MCF 10A (cell line): ENCODE results near the gene ZBTB40. TPM values are rescaled to one million over a fixed set of nuclear protein-coding genes. Genes with fewer than 3 reads are reported as not detected.
A peak's percentile ranks its signal among the peaks of the same experiment; 100 is the strongest.

Experiments used
- BruUV-seq: library from RNA; stranded (reverse); fragments of 400-500 nt; replicated peaks from 2 replicates; lab custom pipeline; 2021; lab: Mats Ljungman, UMichigan
- CTCF ChIA-PET: fragments of 300-600 bp; sonication (Branson Sonifier 250); formaldehyde crosslinking; extraction: SDS; loops from one replicate; lab custom pipeline; 2021; ENCODE audit warnings: antibody characterized with exemption, inconsistent platforms; lab: Yijun Ruan, JAX
- POLR2A ChIA-PET: fragments of 300-600, 350-650 bp; sonication (Branson Sonifier 250); formaldehyde crosslinking; extraction: SDS; loops from one replicate; lab custom pipeline; 2020; ENCODE audit warnings: antibody characterized with exemption, inconsistent platforms; lab: Yijun Ruan, JAX
- DNase-seq: peaks from one replicate; pipeline ENCODE4 v3.0.0-alpha.2; 2018; ENCODE audit not compliant: unreplicated experiment
- H3K27ac Mint-ChIP-seq: one replicate; pipeline ENCODE4 v1.8.0; 2022; ENCODE audit warnings: mild to moderate bottlenecking, low read depth, mixed read lengths; ENCODE audit not compliant: unreplicated experiment
- H3K27me3 Mint-ChIP-seq: one replicate; pipeline ENCODE4 v1.8.0; 2022; ENCODE audit warnings: mixed read lengths; ENCODE audit not compliant: insufficient read depth, unreplicated experiment
- H3K36me3 Mint-ChIP-seq: one replicate; pipeline ENCODE4 v1.8.0; 2022; ENCODE audit warnings: mild to moderate bottlenecking, moderate library complexity, mixed read lengths; ENCODE audit not compliant: insufficient read depth, unreplicated experiment
- H3K4me1 Mint-ChIP-seq: one replicate; pipeline ENCODE4 v1.8.0; 2022; ENCODE audit warnings: mixed read lengths; ENCODE audit not compliant: insufficient read depth, unreplicated experiment
- H3K4me3 Mint-ChIP-seq: one replicate; pipeline ENCODE4 v1.8.0; 2022; ENCODE audit warnings: mild to moderate bottlenecking, moderate library complexity, mixed read lengths; ENCODE audit not compliant: unreplicated experiment
- H3K9me3 Mint-ChIP-seq: one replicate; pipeline ENCODE4 v1.8.0; 2022; ENCODE audit warnings: mixed read lengths; ENCODE audit not compliant: unreplicated experiment
- CTCF ChIP-seq: fragments of 200-600 bp; IDR thresholded peaks from one replicate; pipeline ENCODE4 v1.8.0; 2022; ENCODE audit warnings: antibody characterized with exemption, mild to moderate bottlenecking; ENCODE audit not compliant: unreplicated experiment
- intact Hi-C: fragments of 100-400 bp; cut with micrococcal nuclease; formaldehyde crosslinking; loops from 2 replicates; pipeline ENCODE4 v1.14.1; 2022
- total RNA-seq: library from RNA; stranded (reverse); gene quantifications from 2 replicates; pipeline ENCODE4 v1.2.3, GENCODE V29; 2022

Gene ZBTB40
- total RNA-seq, 1 experiment from 2014 or later = 20.4 TPM

DNA sequence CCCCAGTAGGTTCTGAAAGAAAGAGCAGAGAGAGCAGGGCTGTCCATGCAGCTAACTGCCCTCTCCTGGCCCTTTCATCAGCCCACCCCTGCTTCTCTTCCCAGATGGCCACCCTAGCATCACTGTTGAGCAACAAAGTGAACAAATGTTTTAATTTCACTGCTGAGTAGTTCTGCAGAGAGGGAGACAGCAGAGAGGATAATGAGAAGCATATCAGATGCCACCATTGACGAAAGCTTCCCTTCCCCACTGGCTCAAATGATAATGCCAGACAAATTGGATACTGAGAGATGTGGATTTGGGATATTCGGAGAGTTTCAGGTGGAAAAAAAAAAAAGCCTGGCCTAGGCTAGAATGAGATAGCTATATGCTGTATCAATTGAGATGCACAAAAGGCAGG, 46.8 kb downstream of the ZBTB40 start:
- Mint-ChIP-seq H3K4me3 (no peak overlapping the region), H3K36me3 (peaks cover 25% of the 10 kb centered on the region), H3K27ac (no peak overlapping the region), H3K9me3 (no peaks in the 10 kb centered on the region), H3K4me1 (peaks cover 14% of the 10 kb centered on the region), H3K27me3 (no peaks in the 10 kb centered on the region)
- TF ChIP-seq CTCF = no peak
- ChIA-PET POLR2A (interaction anchor here (0.8 to 1.8 kb wide), 2 partner anchors 7 to 46 kb away, joined by 3 to 5 read pairs; partner anchors contain the start of gene ZBTB40), CTCF (no interaction called here)
- intact Hi-C loops = no loop called here
- DNase-seq = no peak
- BruUV-seq = no TSS peak

DNA sequence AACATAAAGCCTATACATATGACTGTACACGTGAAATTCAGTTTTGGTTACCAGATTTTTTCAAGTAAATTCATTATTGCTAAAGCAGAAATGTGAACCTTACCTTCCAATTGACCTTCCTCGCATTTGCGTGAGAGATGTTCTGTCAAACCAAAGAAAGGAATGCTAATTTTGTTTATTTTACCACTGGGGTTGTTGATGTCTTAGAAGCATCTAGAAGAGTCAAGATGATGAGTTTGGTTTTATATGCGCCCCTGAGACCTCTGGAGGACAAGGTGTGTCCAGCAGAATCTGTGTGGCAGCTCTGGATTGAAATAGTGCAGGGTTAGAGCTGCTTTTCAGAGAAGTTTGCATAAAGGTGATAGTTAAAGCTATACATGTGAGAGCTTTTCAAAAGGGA, 48.4 kb downstream of the ZBTB40 start:
- Mint-ChIP-seq H3K27ac (no peak overlapping the region), H3K9me3 (no peaks in the 10 kb centered on the region), H3K36me3 (peaks cover 25% of the 10 kb centered on the region), H3K27me3 (no peaks in the 10 kb centered on the region), H3K4me1 (peaks cover 14% of the 10 kb centered on the region), H3K4me3 (no peak overlapping the region)
- DNase-seq = no peak
- intact Hi-C loops = no loop called here
- POLR2A ChIA-PET = interaction anchor here (1.1 to 1.8 kb wide), 2 partner anchors 8 to 9 kb away, joined by 3 to 5 read pairs; no protein-coding TSS in a partner anchor
- CTCF ChIA-PET = no interaction called here
- TF ChIP-seq CTCF = no peak
- no TSS peak for BruUV-seq

GRCh38 chr1:22500471-22500870, 48.8 kb downstream of the ZBTB40 start:
- ChIA-PET CTCF (no interaction called here), POLR2A (interaction anchor here (1.1 to 1.8 kb wide), 2 partner anchors 8 to 9 kb away, joined by 3 to 5 read pairs; no protein-coding TSS in a partner anchor)
- Mint-ChIP-seq H3K36me3 (peaks cover 24% of the 10 kb centered on the region), H3K4me3 (no peak overlapping the region), H3K9me3 (no peaks in the 10 kb centered on the region), H3K27ac (no peak overlapping the region), H3K4me1 (peaks cover 14% of the 10 kb centered on the region), H3K27me3 (no peaks in the 10 kb centered on the region)
- intact Hi-C loops = no loop called here
- TF ChIP-seq CTCF = no peak
- peak; percentile 71 for DNase-seq
- BruUV-seq = no TSS peak

GRCh38 chr1:22502202-22502601, 50.6 kb downstream of the ZBTB40 start:
- DNase-seq = no peak
- peaks cover 14% of the 10 kb centered on the region for H3K4me1 Mint-ChIP-seq
- no peak overlapping the region for H3K4me3 Mint-ChIP-seq
- H3K36me3 Mint-ChIP-seq = peaks cover 29% of the 10 kb centered on the region
- no peak for TF ChIP-seq CTCF
- ChIA-PET POLR2A (no interaction called here), CTCF (no interaction called here)
- no peaks in the 10 kb centered on the region for H3K27me3 Mint-ChIP-seq
- H3K9me3 Mint-ChIP-seq = no peaks in the 10 kb centered on the region
- no peak overlapping the region for H3K27ac Mint-ChIP-seq
- intact Hi-C loops = no loop called here
- no TSS peak for BruUV-seq
